Loucy (cell line): ENCODE measurements around the gene TARM1.
A peak's percentile ranks its signal among the peaks of the same experiment; 100 is the strongest.

Experiments used
- H2AFZ ChIP-seq: fragments of 200-600 bp; sonication (generic); 2 replicates; pipeline ENCODE4 v1.6.0; 2016; ENCODE audit warnings: antibody characterized with exemption, mild to moderate bottlenecking, low read length, moderate library complexity
- H3F3A ChIP-seq: fragments of 200-600 bp; 2 replicates; pipeline ENCODE4 v1.6.0; 2016; ENCODE audit warnings: antibody characterized with exemption, low read depth, mild to moderate bottlenecking
- H3K27me3 ChIP-seq: fragments of 200-600 bp; sonication (generic); 2 replicates; pipeline ENCODE4 v1.6.1; 2014; ENCODE audit warnings: low read length, mild to moderate bottlenecking; ENCODE audit not compliant: insufficient read depth, poor library complexity, severe bottlenecking
- H3K36me3 ChIP-seq: fragments of 200-600 bp; sonication (generic); 2 replicates; pipeline ENCODE4 v1.6.1; 2016; ENCODE audit warnings: low read length; ENCODE audit not compliant: insufficient read depth
- H3K4me1 ChIP-seq: fragments of 200-600 bp; sonication (generic); 2 replicates; pipeline ENCODE4 v1.5.1; 2014; ENCODE audit warnings: low read length, mild to moderate bottlenecking; ENCODE audit not compliant: insufficient read depth, poor library complexity, severe bottlenecking
- H3K4me2 ChIP-seq: fragments of 200-600 bp; sonication (generic); 2 replicates; pipeline ENCODE4 v1.6.0; 2014; ENCODE audit warnings: antibody characterized with exemption, low read length, low read depth, mild to moderate bottlenecking; ENCODE audit not compliant: poor library complexity, severe bottlenecking
- H3K4me3 ChIP-seq: fragments of 200-600 bp; sonication (generic); 2 replicates; pipeline ENCODE4 v1.5.1; 2014; ENCODE audit warnings: low read length, mild to moderate bottlenecking, mixed read lengths; ENCODE audit not compliant: poor library complexity, severe bottlenecking
- H3K79me2 ChIP-seq: fragments of 200-600 bp; sonication (generic); 2 replicates; pipeline ENCODE4 v1.6.1; 2014; ENCODE audit warnings: low read length; ENCODE audit not compliant: insufficient read depth
- H3K9ac ChIP-seq: fragments of 200-600 bp; sonication (generic); 2 replicates; pipeline ENCODE4 v1.6.0; 2014; ENCODE audit warnings: mild to moderate bottlenecking, low read depth, low read length, moderate library complexity; ENCODE audit not compliant: poor library complexity, severe bottlenecking
- H3K9me2 ChIP-seq: fragments of 200-600 bp; sonication (generic); replicated peaks from 2 replicates; pipeline ENCODE4 v1.6.1; 2016; ENCODE audit warnings: low read depth, low read length, mixed read lengths
- H3K9me3 ChIP-seq: fragments of 200-600 bp; sonication (generic); 2 replicates; pipeline ENCODE4 v1.6.1; 2014; ENCODE audit warnings: mild to moderate bottlenecking, antibody characterized with exemption, low read length, low read depth; ENCODE audit not compliant: insufficient read depth
- H4K20me1 ChIP-seq: fragments of 200-600 bp; sonication (generic); 2 replicates; pipeline ENCODE4 v1.6.0; 2014; ENCODE audit warnings: antibody characterized with exemption, low read length, mild to moderate bottlenecking; ENCODE audit not compliant: insufficient read depth, poor library complexity, severe bottlenecking
- EZH2phosphoT487 ChIP-seq: fragments of 200-600 bp; IDR thresholded peaks from 2 replicates; pipeline ENCODE4 v1.6.1; 2018; ENCODE audit warnings: antibody characterized with exemption, mild to moderate bottlenecking, moderate library complexity, borderline replicate concordance
- TF ChIP-seq, protein P1 (sequence below): fragments of 200-600 bp; sonication (generic); conservative IDR thresholded peaks from 2 replicates; pipeline ENCODE4 v1.5.1; 2014; ENCODE audit warnings: mild to moderate bottlenecking, antibody characterized with exemption, low read length

TARM1 gene

DNA sequence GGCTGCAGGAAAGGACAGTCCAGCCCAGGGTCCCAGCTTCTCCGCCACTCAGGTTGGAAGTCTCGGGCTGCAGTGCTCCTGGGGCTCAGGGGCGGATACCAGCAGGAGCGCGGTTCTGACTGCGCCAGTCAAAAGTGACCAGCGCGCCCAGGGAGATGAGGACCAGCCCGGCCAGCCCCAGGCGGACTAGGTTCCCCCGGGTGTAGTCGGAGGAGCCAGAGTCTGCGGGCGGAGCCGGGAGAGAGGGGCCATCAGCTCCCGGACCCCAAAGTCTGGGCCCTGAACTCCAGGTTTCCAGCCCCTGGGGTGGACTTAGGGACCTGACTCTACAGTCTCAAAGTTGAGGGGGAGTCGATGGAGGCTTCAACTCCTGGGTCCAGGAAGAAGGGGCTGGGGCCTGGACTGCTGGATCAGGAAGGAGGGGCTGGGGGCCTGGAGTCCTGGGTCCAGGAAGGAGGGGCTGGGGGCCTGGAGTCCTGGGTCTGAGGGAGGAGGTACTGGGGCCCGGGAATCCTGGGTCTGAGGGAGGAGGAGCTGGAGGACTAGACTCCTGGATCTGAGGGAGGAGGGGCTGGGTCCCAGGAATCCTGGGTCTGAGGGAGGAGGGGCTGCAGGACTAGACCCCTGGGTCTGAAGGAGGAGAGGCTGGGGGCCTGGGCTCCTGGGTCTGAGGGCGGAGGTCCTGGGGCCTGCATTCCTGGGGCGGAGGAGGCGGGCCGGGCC lies 14.1 kb upstream of the TARM1 start:
- H3K36me3 ChIP-seq, result no peaks in the 10 kb centered on the region

DNA sequence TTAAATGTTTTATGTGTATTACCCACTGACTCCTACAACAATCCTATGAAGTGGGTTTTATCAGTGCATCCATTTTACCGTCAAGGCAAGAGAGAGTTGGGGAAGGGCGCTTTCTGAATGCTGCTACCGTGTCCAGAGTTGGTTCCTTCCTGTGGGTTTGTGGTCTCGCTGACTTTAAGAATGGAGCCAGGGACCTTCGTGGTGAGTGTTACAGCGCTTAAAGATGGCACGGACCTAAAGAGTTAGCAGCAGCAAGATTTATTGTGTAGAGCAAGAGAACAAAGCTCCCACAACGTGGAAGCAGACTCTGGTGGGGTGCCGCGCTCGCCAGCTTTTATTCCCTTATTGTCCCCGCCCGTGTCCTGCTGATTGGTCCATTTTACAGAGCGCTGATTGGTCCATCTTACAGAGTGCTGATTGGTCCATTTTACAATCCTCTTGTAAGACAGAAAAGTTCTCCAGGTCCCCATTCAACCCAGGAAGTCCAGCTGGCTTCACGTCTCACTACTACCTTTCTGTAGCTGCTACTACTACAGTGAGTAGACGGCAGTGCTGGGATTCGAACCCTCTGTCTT lies 13.3 kb upstream of the TARM1 start:
- Histone ChIP-seq H3K9me2 (no peaks in the 10 kb centered on the region), H3K4me3 (no peak overlapping the region), H3K4me1 (no peaks in the 10 kb centered on the region), H4K20me1 (no peaks in the 10 kb centered on the region), H3K79me2 (no peaks in the 10 kb centered on the region), H3K27me3 (no peaks in the 10 kb centered on the region), H3K36me3 (no peaks in the 10 kb centered on the region), H2AFZ (no peak overlapping the region), H3K9ac (no peak overlapping the region), H3K9me3 (no peaks in the 10 kb centered on the region), H3F3A (no peaks in the 10 kb centered on the region), H3K4me2 (no peak overlapping the region)
- TF ChIP-seq, protein P1, sequence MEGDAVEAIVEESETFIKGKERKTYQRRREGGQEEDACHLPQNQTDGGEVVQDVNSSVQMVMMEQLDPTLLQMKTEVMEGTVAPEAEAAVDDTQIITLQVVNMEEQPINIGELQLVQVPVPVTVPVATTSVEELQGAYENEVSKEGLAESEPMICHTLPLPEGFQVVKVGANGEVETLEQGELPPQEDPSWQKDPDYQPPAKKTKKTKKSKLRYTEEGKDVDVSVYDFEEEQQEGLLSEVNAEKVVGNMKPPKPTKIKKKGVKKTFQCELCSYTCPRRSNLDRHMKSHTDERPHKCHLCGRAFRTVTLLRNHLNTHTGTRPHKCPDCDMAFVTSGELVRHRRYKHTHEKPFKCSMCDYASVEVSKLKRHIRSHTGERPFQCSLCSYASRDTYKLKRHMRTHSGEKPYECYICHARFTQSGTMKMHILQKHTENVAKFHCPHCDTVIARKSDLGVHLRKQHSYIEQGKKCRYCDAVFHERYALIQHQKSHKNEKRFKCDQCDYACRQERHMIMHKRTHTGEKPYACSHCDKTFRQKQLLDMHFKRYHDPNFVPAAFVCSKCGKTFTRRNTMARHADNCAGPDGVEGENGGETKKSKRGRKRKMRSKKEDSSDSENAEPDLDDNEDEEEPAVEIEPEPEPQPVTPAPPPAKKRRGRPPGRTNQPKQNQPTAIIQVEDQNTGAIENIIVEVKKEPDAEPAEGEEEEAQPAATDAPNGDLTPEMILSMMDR, result no peak
- no peak for TF ChIP-seq EZH2phosphoT487

More for the DNA sequence above, 14.1 kb upstream of the TARM1 start:
- H3K4me2 ChIP-seq, result peak overlapping the region; percentile 70
- H3K4me1 ChIP-seq, result no peaks in the 10 kb centered on the region
- H3K27me3 ChIP-seq, result no peaks in the 10 kb centered on the region
- peak overlapping the region; percentile 60 for H3K4me3 ChIP-seq
- H3F3A ChIP-seq, result no peaks in the 10 kb centered on the region
- H3K79me2 ChIP-seq, result no peaks in the 10 kb centered on the region
- TF ChIP-seq, protein P1, result no peak
- TF ChIP-seq EZH2phosphoT487, result no peak
- no peaks in the 10 kb centered on the region for H3K9me3 ChIP-seq
- no peaks in the 10 kb centered on the region for H4K20me1 ChIP-seq
- no peaks in the 10 kb centered on the region for H3K9me2 ChIP-seq
- H2AFZ ChIP-seq, result peak overlapping the region; percentile 91; the same call in 1 of the 2 replicates
- peak overlapping the region; percentile 42 for H3K9ac ChIP-seq

DNA sequence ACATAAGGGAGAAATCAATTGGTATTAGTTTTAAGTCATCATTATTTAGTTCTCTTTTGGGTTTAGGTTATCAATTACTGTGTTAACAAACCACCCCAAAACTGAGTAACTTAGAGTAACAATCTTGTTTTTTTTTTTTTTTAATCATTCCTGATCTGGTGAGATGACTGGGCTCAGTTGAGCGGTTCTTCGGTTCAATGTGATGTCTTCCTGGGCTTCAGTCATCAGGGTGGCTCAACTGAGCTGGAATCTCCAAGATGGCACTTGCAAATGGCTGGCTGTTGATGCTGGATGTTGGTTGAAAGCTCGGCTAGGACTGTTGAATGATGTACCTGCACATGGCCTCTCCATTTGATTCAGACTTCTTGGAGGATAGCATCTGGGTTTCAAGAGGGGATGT lies 3.2 kb upstream of the TARM1 start:
- Histone ChIP-seq H3F3A (no peaks in the 10 kb centered on the region), H3K9ac (no peak overlapping the region), H3K4me2 (no peak overlapping the region), H3K27me3 (no peaks in the 10 kb centered on the region), H3K4me3 (no peak overlapping the region), H3K79me2 (no peaks in the 10 kb centered on the region), H3K4me1 (no peaks in the 10 kb centered on the region), H2AFZ (no peak overlapping the region), H4K20me1 (no peaks in the 10 kb centered on the region), H3K9me2 (no peaks in the 10 kb centered on the region), H3K9me3 (0 out of 2 replicates have a peak, but pooled peaks cover 4% of the 10 kb centered on the region), H3K36me3 (no peaks in the 10 kb centered on the region)
- TF ChIP-seq EZH2phosphoT487, result no peak
- TF ChIP-seq, protein P1, result no peak
